K562 (cell line): Measurements from ENCODE around the gene PRKAA1. TPM values are rescaled to one million over a fixed set of nuclear protein-coding genes. Genes with fewer than 3 reads are reported as not detected.
A peak's percentile ranks its signal among the peaks of the same experiment; 100 is the strongest.

Source experiments
- ATF1 ChIP-seq, 2 experiments: fragments of 450-650 bp in 1 of 2; IDR thresholded peaks; 2 replicates each; pipeline ENCODE4 v1.6.1; 2016; ENCODE audit warnings: missing compliant biosample characterization in 1 of 2, missing genetic modification characterization in 1 of 2
- HDAC1 ChIP-seq, 2 experiments: fragments of 450-650 bp; IDR thresholded peaks; 2 replicates each; pipeline ENCODE4 v1.6.1; 2016 to 2017; ENCODE audit warnings: inconsistent platforms in 1 of 2, mild to moderate bottlenecking in 1 of 2, moderate library complexity in 1 of 2
- KDM1A ChIP-seq, 2 experiments: fragments of 450-650 bp; IDR thresholded peaks; 2 replicates each; pipeline ENCODE4 v1.6.1; 2016; ENCODE audit warnings: mild to moderate bottlenecking in 2 of 2
- RAD21 ChIP-seq, 2 experiments: fragments of 250-450 bp in 1 of 2; fragments of 450-650 bp in 1 of 2; sonication (Bioruptor Pico) in 1 of 2; formaldehyde crosslinking in 1 of 2; IDR thresholded peaks in 1 of 2; conservative IDR thresholded peaks in 1 of 2; 2 replicates each; pipeline versions ENCODE4 v1.4.0 to v1.8.0; 2020 to 2022; ENCODE audit warnings: mild to moderate bottlenecking in 2 of 2, moderate library complexity in 1 of 2
- RBM14 ChIP-seq: fragments of 200-400 bp; formaldehyde crosslinking; IDR thresholded peaks from 2 replicates; pipeline ENCODE4 v1.6.1; 2018; ENCODE audit warnings: low read depth, mild to moderate bottlenecking, low read length, moderate library complexity, borderline replicate concordance; ENCODE audit not compliant: insufficient read depth
- SMARCE1 ChIP-seq: fragments of 450-650 bp; IDR thresholded peaks from 2 replicates; pipeline ENCODE4 v1.7.1; 2016; ENCODE audit warnings: mild to moderate bottlenecking
- TAL1 ChIP-seq: fragments of 450-650 bp; IDR thresholded peaks from 2 replicates; pipeline ENCODE4 v1.6.1; 2016; ENCODE audit warnings: mild to moderate bottlenecking
- ZNF133 ChIP-seq: fragments of 250-450 bp; sonication (Bioruptor Pico); IDR thresholded peaks from 2 replicates; pipeline ENCODE4 v1.4.0; 2020; ENCODE audit warnings: mild to moderate bottlenecking
- ZNF23 ChIP-seq: fragments of 250-450 bp; sonication (Bioruptor Pico); IDR thresholded peaks from 2 replicates; pipeline ENCODE4 v1.4.0; 2020; ENCODE audit warnings: mild to moderate bottlenecking
- ZNF253 ChIP-seq: fragments of 250-450 bp; sonication (Bioruptor Pico); conservative IDR thresholded peaks from 2 replicates; pipeline ENCODE4 v1.6.1; 2021; ENCODE audit warnings: mild to moderate bottlenecking
- ZNF717 ChIP-seq: fragments of 250-450 bp; sonication (Bioruptor Pico); IDR thresholded peaks from 2 replicates; pipeline ENCODE4 v1.5.0; 2021
- ZNF76 ChIP-seq: fragments of 250-450 bp; sonication (Bioruptor Pico); IDR thresholded peaks from 2 replicates; pipeline ENCODE4 v1.4.0; 2020; ENCODE audit warnings: mild to moderate bottlenecking, moderate library complexity, borderline replicate concordance
- ZNF780A ChIP-seq: fragments of 250-450 bp; sonication (Bioruptor Pico); IDR thresholded peaks from 2 replicates; pipeline ENCODE4 v1.5.0; 2021; ENCODE audit warnings: mild to moderate bottlenecking
- polyA plus RNA-seq, 8 experiments: library from polyadenylated mRNA; depleted of rRNA in 4 of 8; stranded (reverse) in 5 of 8; unstranded in 3 of 8; fragments of >200 nt; fragmentation: Nextera tagmentation in 2 of 8; fragmentation: Illumina TruSeq in 1 of 8; extraction: Ambion mirVana in 2 of 8; extraction: Trizol in 1 of 8; gene quantifications; 2 replicates each; pipeline versions ENCODE4 v1.2.1 to v1.2.3, GENCODE V29; 2011 to 2014; ENCODE audit warnings: inconsistent platforms in 1 of 8, missing spikeins in 1 of 8
- total RNA-seq, 7 experiments: library from RNA; depleted of rRNA in 6 of 7; stranded (reverse); fragments of >200 nt in 6 of 7; fragmentation: Illumina TruSeq in 2 of 7; extraction: Trizol in 2 of 7; gene quantifications; 2 replicates each; pipeline versions ENCODE4 v1.2.1 to v1.2.3, GENCODE V29; 2011 to 2021; ENCODE audit warnings: low replicate concordance in 1 of 7
- TF ChIP-seq, protein P1 (sequence below), 2 experiments: fragments of 450-650 bp; formaldehyde crosslinking in 1 of 2; IDR thresholded peaks; 2 replicates each; pipeline versions ENCODE4 v1.4.0 to v1.6.1; 2014 to 2020; ENCODE audit warnings: mild to moderate bottlenecking in 2 of 2, borderline replicate concordance in 1 of 2, low read depth in 1 of 2
- TF ChIP-seq, protein P2 (sequence below): fragments of 450-650 bp; IDR thresholded peaks from 2 replicates; pipeline ENCODE4 v1.7.1; 2018; ENCODE audit warnings: mild to moderate bottlenecking, low read depth; ENCODE audit not compliant: partially characterized antibody

Gene PRKAA1
- total and polyA plus RNA-seq, 9 of the 15 experiments (the other 6 are each of a cell fraction or from before 2014, with no cell fraction given) = 24.5 to 84.0 (median 51.4) TPM

- TF ChIP-seq ZNF780A (CRISPR knock-in tag) (no peak), RAD21 (CRISPR knock-in tag; conservative IDR thresholded peaks at IDR 0.05 in 1 of 2, IDR thresholded peaks at IDR 0.05 in 1 of 2) (peak in 1 of 2 experiments; percentile 5; a peak in 2 of 4 replicates), ZNF23 (CRISPR knock-in tag) (no peak), ZNF133 (CRISPR knock-in tag) (no peak), KDM1A (IDR thresholded peaks at IDR 0.05) (0 out of 4 replicates have a peak, but pooled peaks of 1 of the 2 experiments have one; percentile 16), ATF1 (CRISPR knock-in tag; IDR thresholded peaks at IDR 0.05) (no peak), ATF1 (tag; IDR thresholded peaks at IDR 0.05) (no peak), ZNF253 (CRISPR knock-in tag) (no peak), ZNF717 (CRISPR knock-in tag) (no peak), SMARCE1 (peak; percentile 18), HDAC1 (IDR thresholded peaks at IDR 0.05) (no peak), RBM14 (no peak), ZNF76 (CRISPR knock-in tag) (no peak), TAL1 (no peak)
- TF ChIP-seq, protein P1, sequence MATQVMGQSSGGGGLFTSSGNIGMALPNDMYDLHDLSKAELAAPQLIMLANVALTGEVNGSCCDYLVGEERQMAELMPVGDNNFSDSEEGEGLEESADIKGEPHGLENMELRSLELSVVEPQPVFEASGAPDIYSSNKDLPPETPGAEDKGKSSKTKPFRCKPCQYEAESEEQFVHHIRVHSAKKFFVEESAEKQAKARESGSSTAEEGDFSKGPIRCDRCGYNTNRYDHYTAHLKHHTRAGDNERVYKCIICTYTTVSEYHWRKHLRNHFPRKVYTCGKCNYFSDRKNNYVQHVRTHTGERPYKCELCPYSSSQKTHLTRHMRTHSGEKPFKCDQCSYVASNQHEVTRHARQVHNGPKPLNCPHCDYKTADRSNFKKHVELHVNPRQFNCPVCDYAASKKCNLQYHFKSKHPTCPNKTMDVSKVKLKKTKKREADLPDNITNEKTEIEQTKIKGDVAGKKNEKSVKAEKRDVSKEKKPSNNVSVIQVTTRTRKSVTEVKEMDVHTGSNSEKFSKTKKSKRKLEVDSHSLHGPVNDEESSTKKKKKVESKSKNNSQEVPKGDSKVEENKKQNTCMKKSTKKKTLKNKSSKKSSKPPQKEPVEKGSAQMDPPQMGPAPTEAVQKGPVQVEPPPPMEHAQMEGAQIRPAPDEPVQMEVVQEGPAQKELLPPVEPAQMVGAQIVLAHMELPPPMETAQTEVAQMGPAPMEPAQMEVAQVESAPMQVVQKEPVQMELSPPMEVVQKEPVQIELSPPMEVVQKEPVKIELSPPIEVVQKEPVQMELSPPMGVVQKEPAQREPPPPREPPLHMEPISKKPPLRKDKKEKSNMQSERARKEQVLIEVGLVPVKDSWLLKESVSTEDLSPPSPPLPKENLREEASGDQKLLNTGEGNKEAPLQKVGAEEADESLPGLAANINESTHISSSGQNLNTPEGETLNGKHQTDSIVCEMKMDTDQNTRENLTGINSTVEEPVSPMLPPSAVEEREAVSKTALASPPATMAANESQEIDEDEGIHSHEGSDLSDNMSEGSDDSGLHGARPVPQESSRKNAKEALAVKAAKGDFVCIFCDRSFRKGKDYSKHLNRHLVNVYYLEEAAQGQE (IDR thresholded peaks at IDR 0.05; ENCODE audit: borderline replicate concordance) = no peak
- TF ChIP-seq, protein P1 (CRISPR knock-in tag; IDR thresholded peaks at IDR 0.05; ENCODE audit: low read depth) = no peak
- TF ChIP-seq, protein P2, sequence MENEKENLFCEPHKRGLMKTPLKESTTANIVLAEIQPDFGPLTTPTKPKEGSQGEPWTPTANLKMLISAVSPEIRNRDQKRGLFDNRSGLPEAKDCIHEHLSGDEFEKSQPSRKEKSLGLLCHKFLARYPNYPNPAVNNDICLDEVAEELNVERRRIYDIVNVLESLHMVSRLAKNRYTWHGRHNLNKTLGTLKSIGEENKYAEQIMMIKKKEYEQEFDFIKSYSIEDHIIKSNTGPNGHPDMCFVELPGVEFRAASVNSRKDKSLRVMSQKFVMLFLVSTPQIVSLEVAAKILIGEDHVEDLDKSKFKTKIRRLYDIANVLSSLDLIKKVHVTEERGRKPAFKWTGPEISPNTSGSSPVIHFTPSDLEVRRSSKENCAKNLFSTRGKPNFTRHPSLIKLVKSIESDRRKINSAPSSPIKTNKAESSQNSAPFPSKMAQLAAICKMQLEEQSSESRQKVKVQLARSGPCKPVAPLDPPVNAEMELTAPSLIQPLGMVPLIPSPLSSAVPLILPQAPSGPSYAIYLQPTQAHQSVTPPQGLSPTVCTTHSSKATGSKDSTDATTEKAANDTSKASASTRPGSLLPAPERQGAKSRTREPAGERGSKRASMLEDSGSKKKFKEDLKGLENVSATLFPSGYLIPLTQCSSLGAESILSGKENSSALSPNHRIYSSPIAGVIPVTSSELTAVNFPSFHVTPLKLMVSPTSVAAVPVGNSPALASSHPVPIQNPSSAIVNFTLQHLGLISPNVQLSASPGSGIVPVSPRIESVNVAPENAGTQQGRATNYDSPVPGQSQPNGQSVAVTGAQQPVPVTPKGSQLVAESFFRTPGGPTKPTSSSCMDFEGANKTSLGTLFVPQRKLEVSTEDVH = no peak
These were observed 43.1 kb upstream of the PRKAA1 start, which contains the start of gene CARD6 (continued) for GRCh38 chr5:40841068-40841805.
